ENCODE data around the gene ARCN1. TPM values are rescaled to one million over a fixed set of nuclear protein-coding genes. Genes with fewer than 3 reads are reported as not detected.

ARCN1 gene
- total and polyA plus RNA-seq, 9 of the 15 experiments (the other 6 are each of a cell fraction or from before 2014, with no cell fraction given): 30.0 to 224 (median 76.4) TPM

- TF ChIP-seq ZBTB9 (CRISPR knock-in tag; IDR thresholded peaks at IDR 0.05) (no peak), CEBPB (tag; IDR thresholded peaks at IDR 0.05) (0 out of 2 replicates have a peak, but pooled peaks have one; percentile 13), FOXA1 (IDR thresholded peaks at IDR 0.05; ENCODE audit: borderline replicate concordance) (no peak), PBX2 (CRISPR knock-in tag; IDR thresholded peaks at IDR 0.05; ENCODE audit: low read depth) (no peak), PBX2 (tag; conservative IDR thresholded peaks at IDR 0.05; ENCODE audit: low read depth) (no peak), BACH1 (tag; IDR thresholded peaks at IDR 0.05) (no peak), ZNF444 (CRISPR knock-in tag; IDR thresholded peaks at IDR 0.05) (no peak), ZNF583 (CRISPR knock-in tag; IDR thresholded peaks at IDR 0.05) (no peak), CBX1 (IDR thresholded peaks at IDR 0.05; ENCODE audit: low read depth) (no peak), BCLAF1 (IDR thresholded peaks at IDR 0.05; ENCODE audit: borderline replicate concordance in 1 of 2, control insufficient read depth in 1 of 2, low read depth in 2 of 2, low read length in 1 of 2) (no peak), ZNF133 (CRISPR knock-in tag; IDR thresholded peaks at IDR 0.05) (no peak), ZNF586 (CRISPR knock-in tag; conservative IDR thresholded peaks at IDR 0.05) (no peak), DEAF1 (CRISPR knock-in tag; IDR thresholded peaks at IDR 0.05) (no peak), MAFF (IDR thresholded peaks at IDR 0.05; ENCODE audit: low read length) (no peak), MTF1 (CRISPR knock-in tag; IDR thresholded peaks at IDR 0.05; ENCODE audit: borderline replicate concordance) (no peak), HDGF (IDR thresholded peaks at IDR 0.05) (no peak), TEAD1 (CRISPR knock-in tag; IDR thresholded peaks at IDR 0.05) (no peak)
Observed at GRCh38 chr11:118536726-118537125, 35.5 kb upstream of the ARCN1 start (continued).

Measured in K562 (cell line).